Thyroid gland (tissue), 4 donors: ENCODE measurements around the gene PUSL1. TPM values are rescaled to one million over a fixed set of nuclear protein-coding genes. Genes with fewer than 3 reads are reported as not detected.
A peak's percentile ranks its signal among the peaks of the same experiment; 100 is the strongest.
"Not testable (repeated sequence)": the region's sequence is repeated elsewhere in the genome, so short reads cannot be mapped to it uniquely, and the experiment has no call there.

ENCODE experiments used
- DNase-seq, 2 donors: peaks; one replicate each; pipeline ENCODE4 v3.0.0-alpha.2; 2019
- H3K27ac ChIP-seq, 3 donors: fragments of 200-600 bp; sonication (generic); 1 replicate in 2 of 3; 2 replicates in 1 of 3; pipeline ENCODE4 v1.5.1; 2016 to 2019; ENCODE audit warnings: mild to moderate bottlenecking in 1 of 3, moderate library complexity in 1 of 3
- H3K27me3 ChIP-seq: fragments of 200-600 bp; sonication (generic); one replicate; pipeline ENCODE4 v1.5.1; 2019
- H3K36me3 ChIP-seq, 2 donors: fragments of 200-600 bp; sonication (generic); one replicate each; pipeline ENCODE4 v1.5.1; 2016 to 2019
- H3K4me1 ChIP-seq, 2 donors: fragments of 200-600 bp; sonication (generic); one replicate each; pipeline ENCODE4 v1.5.1; 2017 to 2019
- H3K4me3 ChIP-seq, 3 donors: fragments of 200-600 bp; sonication (generic); replicated peaks in 1 of 3; 1 replicate in 2 of 3; 2 replicates in 1 of 3; pipeline ENCODE4 v1.5.1; 2016; ENCODE audit warnings: mild to moderate bottlenecking in 1 of 3
- H3K9me3 ChIP-seq: fragments of 200-600 bp; sonication (generic); one replicate; pipeline ENCODE4 v1.5.1; 2017
- CTCF ChIP-seq, 6 experiments: fragments of 200-600 bp in 3 of 6; fragments of 450-650 bp in 3 of 6; sonication (generic) in 3 of 6; IDR thresholded peaks; one replicate each; pipeline ENCODE4 v1.5.1; 2016 to 2019; ENCODE audit warnings: antibody characterized with exemption in 6 of 6, mild to moderate bottlenecking in 2 of 6, inconsistent platforms in 1 of 6, moderate library complexity in 1 of 6
- POLR2A ChIP-seq, 2 donors: fragments of 450-650 bp; IDR thresholded peaks; one replicate each; pipeline ENCODE4 v1.6.1; 2017; ENCODE audit warnings: antibody characterized with exemption in 2 of 2, mild to moderate bottlenecking in 2 of 2, moderate library complexity in 1 of 2
- WGBS, 2 donors: methylation state at CpG; one replicate each; pipeline ENCODE4 v1.1.5; 2017; 5-methylcytosine and 5-hydroxymethylcytosine counted together
- intact Hi-C: fragments of 100-400 bp; cut with DNase I; formaldehyde crosslinking; loops from one replicate; pipeline ENCODE4 v1.15.1; 2023
- total RNA-seq, 4 donors: library from RNA; depleted of rRNA; stranded (reverse); fragments of >200 nt; gene quantifications; one replicate each; pipeline ENCODE4 v1.2.3, GENCODE V29; 2016

Gene PUSL1
- total RNA-seq, 4 donors from 2014 or later, result 24.0 to 41.4 (median 28.0) TPM

GRCh38 chr1:1315435-1315954, 7.1 kb downstream of the PUSL1 start:
- intact Hi-C loops, result loop anchor here (5.0 kb wide), 1 partner anchor 42 kb away; the partner anchor contains the start of gene MXRA8
- Histone ChIP-seq H3K36me3 (peaks cover 42 to 52% of the 10 kb centered on the region in 2 donors), H3K27me3 (no peaks in the 10 kb centered on the region), H3K9me3 (no peaks in the 10 kb centered on the region), H3K27ac (no peak overlapping the region), H3K4me3 (no peak overlapping the region), H3K4me1 (peaks cover 6 to 12% of the 10 kb centered on the region in 2 donors)
- no peak for DNase-seq
- WGBS, 2 donors, result 76 to 83% methylated on average over 14 to 24 of the region's 26 CpGs
- no peak for TF ChIP-seq CTCF (IDR thresholded peaks at IDR 0.05)
- TF ChIP-seq POLR2A (IDR thresholded peaks at IDR 0.05), result no peak

GRCh38 chr1:1316199-1316598, 7.8 kb downstream of the PUSL1 start:
- H3K9me3 ChIP-seq, H3K27ac ChIP-seq, H3K27me3 ChIP-seq, H3K4me3 ChIP-seq, DNase-seq: not testable (repeated sequence)
- 88% methylated on average over 8 of the region's 8 CpGs for WGBS, 2 donors
- Histone ChIP-seq H3K4me1 (peaks cover 6 to 14% of the 10 kb centered on the region in 2 donors), H3K36me3 (peaks cover 35 to 48% of the 10 kb centered on the region in 2 donors)
- intact Hi-C loops, result loop anchor here (5.0 kb wide), 1 partner anchor 41 kb away; the partner anchor contains the start of gene MXRA8

DNA sequence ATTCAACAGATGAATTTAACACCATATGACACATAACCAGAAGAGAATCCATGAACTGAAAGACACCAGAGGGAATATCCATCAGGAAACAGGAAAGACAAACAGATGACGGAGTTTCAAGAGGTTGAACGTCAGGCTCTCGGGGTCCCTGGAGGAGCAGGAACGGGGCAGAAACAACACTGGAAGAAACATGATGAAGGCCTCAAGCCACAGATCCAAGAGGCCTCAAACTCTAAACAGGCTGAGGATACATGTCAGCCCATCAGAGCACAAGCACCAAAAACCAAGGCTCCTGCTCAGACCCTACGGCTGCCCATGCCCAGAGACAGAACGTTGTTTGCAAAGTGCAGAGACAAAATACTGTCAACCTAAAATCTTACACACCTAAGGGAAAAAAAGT, 9.0 kb downstream of the PUSL1 start:
- Histone ChIP-seq H3K36me3 (peaks cover 25 to 40% of the 10 kb centered on the region in 2 donors), H3K4me1 (peaks cover 6 to 19% of the 10 kb centered on the region in 2 donors), H3K4me3 (no peak overlapping the region), H3K27me3 (no peaks in the 10 kb centered on the region), H3K9me3 (no peaks in the 10 kb centered on the region), H3K27ac (no peak overlapping the region)
- no peak for DNase-seq
- TF ChIP-seq CTCF (IDR thresholded peaks at IDR 0.05) (no peak), POLR2A (IDR thresholded peaks at IDR 0.05) (no peak)
- 86 to 90% methylated on average over 6 of the region's 6 CpGs for WGBS, 2 donors
- intact Hi-C loops, result loop anchor here (5.0 kb wide), 1 partner anchor 40 kb away; the partner anchor contains the start of gene MXRA8

- 61 to 66% methylated on average over 9 of the region's 9 CpGs for WGBS, 2 donors
- Histone ChIP-seq H3K36me3 (peaks cover 17 to 32% of the 10 kb centered on the region in 2 donors), H3K4me3 (no peak overlapping the region), H3K9me3 (no peaks in the 10 kb centered on the region), H3K27me3 (no peaks in the 10 kb centered on the region), H3K4me1 (peaks cover 6 to 26% of the 10 kb centered on the region in 2 donors), H3K27ac (peak overlapping the region in 1 of 3 donors; percentile 29)
- intact Hi-C loops, result loop anchor here (5.0 kb wide), 1 partner anchor 39 kb away; the partner anchor contains the start of gene MXRA8
- TF ChIP-seq CTCF (IDR thresholded peaks at IDR 0.05) (no peak), POLR2A (IDR thresholded peaks at IDR 0.05) (no peak)
- DNase-seq, result peak; percentile 94 to 95
These were observed 9.8 kb downstream of the PUSL1 start for GRCh38 chr1:1318131-1318652.

DNA sequence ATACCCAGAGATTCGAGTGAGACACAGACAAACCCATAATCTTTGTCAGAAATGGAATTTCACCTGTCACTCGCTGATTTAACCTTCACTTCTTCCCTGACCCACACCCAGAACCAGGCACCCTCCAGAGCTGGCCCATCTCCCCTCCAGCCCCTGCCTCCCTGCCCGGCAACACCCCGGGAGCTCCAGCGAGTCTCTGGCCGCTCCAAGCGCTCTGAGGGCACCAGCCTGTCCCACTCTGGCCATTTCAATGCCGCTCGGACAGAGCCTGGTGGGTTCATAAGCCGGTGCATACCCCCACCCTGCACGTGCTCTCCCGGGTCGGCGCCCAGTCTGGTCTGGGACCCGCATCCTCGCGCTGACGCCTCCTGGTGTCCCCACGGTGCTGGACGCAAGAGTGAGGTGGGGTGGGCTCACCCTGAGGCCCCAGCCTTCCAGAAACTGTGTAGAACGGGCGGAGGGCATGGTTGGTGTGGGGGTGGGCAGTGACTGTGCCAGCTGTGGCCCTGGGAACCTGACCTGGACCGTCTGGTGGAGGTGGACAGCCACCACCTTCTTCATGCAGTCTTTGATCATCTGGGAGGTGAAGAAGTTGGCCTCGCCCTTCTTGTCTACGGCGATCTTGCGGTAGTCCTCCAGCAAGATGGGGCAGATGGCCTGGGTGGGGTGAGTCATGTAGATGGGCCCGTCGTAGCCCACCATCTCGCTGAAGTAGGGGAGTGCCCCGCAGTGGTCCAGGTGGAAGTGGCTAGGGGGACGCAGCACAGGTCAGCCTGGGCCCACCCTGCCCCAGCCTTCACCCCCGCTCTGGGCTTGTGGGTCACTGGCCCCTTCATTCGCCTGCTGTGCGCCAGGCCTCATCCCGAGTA, 10.6 kb downstream of the PUSL1 start:
- TF ChIP-seq POLR2A (IDR thresholded peaks at IDR 0.05), result no peak
- TF ChIP-seq CTCF (IDR thresholded peaks at IDR 0.05), result no peak
- no peak for DNase-seq
- intact Hi-C loops, result loop anchor here (5.0 kb wide), 1 partner anchor 38 kb away; the partner anchor contains the start of gene MXRA8
- Histone ChIP-seq H3K9me3 (no peaks in the 10 kb centered on the region), H3K4me1 (peaks cover 6 to 30% of the 10 kb centered on the region in 2 donors), H3K27me3 (no peaks in the 10 kb centered on the region), H3K36me3 (peaks cover 11 to 24% of the 10 kb centered on the region in 2 donors), H3K27ac (no peak overlapping the region), H3K4me3 (no peak overlapping the region)
- 90 to 92% methylated on average over 30 to 36 of the region's 36 CpGs for WGBS, 2 donors
